Loucy (cell line): ENCODE measurements around the gene RND3.

ENCODE experiments used
- H2AFZ ChIP-seq: fragments of 200-600 bp; sonication (generic); 2 replicates; pipeline ENCODE4 v1.6.0; 2016; ENCODE audit warnings: antibody characterized with exemption, mild to moderate bottlenecking, low read length, moderate library complexity
- H3F3A ChIP-seq: fragments of 200-600 bp; 2 replicates; pipeline ENCODE4 v1.6.0; 2016; ENCODE audit warnings: antibody characterized with exemption, low read depth, mild to moderate bottlenecking
- H3K27me3 ChIP-seq: fragments of 200-600 bp; sonication (generic); 2 replicates; pipeline ENCODE4 v1.6.1; 2014; ENCODE audit warnings: low read length, mild to moderate bottlenecking; ENCODE audit not compliant: insufficient read depth, poor library complexity, severe bottlenecking
- H3K36me3 ChIP-seq: fragments of 200-600 bp; sonication (generic); 2 replicates; pipeline ENCODE4 v1.6.1; 2016; ENCODE audit warnings: low read length; ENCODE audit not compliant: insufficient read depth
- H3K4me1 ChIP-seq: fragments of 200-600 bp; sonication (generic); 2 replicates; pipeline ENCODE4 v1.5.1; 2014; ENCODE audit warnings: low read length, mild to moderate bottlenecking; ENCODE audit not compliant: insufficient read depth, poor library complexity, severe bottlenecking
- H3K4me2 ChIP-seq: fragments of 200-600 bp; sonication (generic); 2 replicates; pipeline ENCODE4 v1.6.0; 2014; ENCODE audit warnings: antibody characterized with exemption, low read length, low read depth, mild to moderate bottlenecking; ENCODE audit not compliant: poor library complexity, severe bottlenecking
- H3K4me3 ChIP-seq: fragments of 200-600 bp; sonication (generic); 2 replicates; pipeline ENCODE4 v1.5.1; 2014; ENCODE audit warnings: low read length, mild to moderate bottlenecking, mixed read lengths; ENCODE audit not compliant: poor library complexity, severe bottlenecking
- H3K79me2 ChIP-seq: fragments of 200-600 bp; sonication (generic); 2 replicates; pipeline ENCODE4 v1.6.1; 2014; ENCODE audit warnings: low read length; ENCODE audit not compliant: insufficient read depth
- H3K9ac ChIP-seq: fragments of 200-600 bp; sonication (generic); 2 replicates; pipeline ENCODE4 v1.6.0; 2014; ENCODE audit warnings: mild to moderate bottlenecking, low read depth, low read length, moderate library complexity; ENCODE audit not compliant: poor library complexity, severe bottlenecking
- H3K9me2 ChIP-seq: fragments of 200-600 bp; sonication (generic); replicated peaks from 2 replicates; pipeline ENCODE4 v1.6.1; 2016; ENCODE audit warnings: low read depth, low read length, mixed read lengths
- H3K9me3 ChIP-seq: fragments of 200-600 bp; sonication (generic); 2 replicates; pipeline ENCODE4 v1.6.1; 2014; ENCODE audit warnings: mild to moderate bottlenecking, antibody characterized with exemption, low read length, low read depth; ENCODE audit not compliant: insufficient read depth
- H4K20me1 ChIP-seq: fragments of 200-600 bp; sonication (generic); 2 replicates; pipeline ENCODE4 v1.6.0; 2014; ENCODE audit warnings: antibody characterized with exemption, low read length, mild to moderate bottlenecking; ENCODE audit not compliant: insufficient read depth, poor library complexity, severe bottlenecking
- EZH2phosphoT487 ChIP-seq: fragments of 200-600 bp; IDR thresholded peaks from 2 replicates; pipeline ENCODE4 v1.6.1; 2018; ENCODE audit warnings: antibody characterized with exemption, mild to moderate bottlenecking, moderate library complexity, borderline replicate concordance
- TF ChIP-seq, protein P1 (sequence below): fragments of 200-600 bp; sonication (generic); conservative IDR thresholded peaks from 2 replicates; pipeline ENCODE4 v1.5.1; 2014; ENCODE audit warnings: mild to moderate bottlenecking, antibody characterized with exemption, low read length

Gene RND3

DNA sequence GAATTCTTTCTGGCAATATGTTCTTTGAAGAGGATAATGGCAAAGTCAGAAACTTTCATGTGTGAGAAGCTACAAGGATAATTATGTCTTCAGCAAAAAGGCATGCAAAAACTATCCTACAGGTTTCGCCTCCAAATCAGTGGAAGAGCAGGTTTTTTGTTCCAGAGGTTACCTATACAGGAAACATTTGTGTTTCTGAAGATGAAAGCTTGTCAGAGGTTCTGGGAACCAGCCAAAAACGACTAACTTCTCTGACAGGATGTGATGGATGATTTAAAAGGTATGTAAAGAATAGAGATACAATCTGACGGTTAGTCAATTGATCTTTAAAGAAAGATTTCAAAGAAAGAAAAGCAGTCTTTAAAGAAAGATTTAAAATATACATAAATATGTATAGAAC lies 37.6 kb downstream of the RND3 start:
- peak overlapping the region; percentile 45 for H3K4me2 ChIP-seq
- no peaks in the 10 kb centered on the region for H3F3A ChIP-seq
- H3K4me1 ChIP-seq, result peaks cover 16% of the 10 kb centered on the region
- H3K9ac ChIP-seq, result no peak overlapping the region
- H3K27me3 ChIP-seq, result no peaks in the 10 kb centered on the region
- no peak overlapping the region for H3K4me3 ChIP-seq
- H4K20me1 ChIP-seq, result no peaks in the 10 kb centered on the region
- peak overlapping the region; percentile 31; the same call in 1 of the 2 replicates for H2AFZ ChIP-seq
- TF ChIP-seq EZH2phosphoT487, result no peak
- TF ChIP-seq, protein P1, sequence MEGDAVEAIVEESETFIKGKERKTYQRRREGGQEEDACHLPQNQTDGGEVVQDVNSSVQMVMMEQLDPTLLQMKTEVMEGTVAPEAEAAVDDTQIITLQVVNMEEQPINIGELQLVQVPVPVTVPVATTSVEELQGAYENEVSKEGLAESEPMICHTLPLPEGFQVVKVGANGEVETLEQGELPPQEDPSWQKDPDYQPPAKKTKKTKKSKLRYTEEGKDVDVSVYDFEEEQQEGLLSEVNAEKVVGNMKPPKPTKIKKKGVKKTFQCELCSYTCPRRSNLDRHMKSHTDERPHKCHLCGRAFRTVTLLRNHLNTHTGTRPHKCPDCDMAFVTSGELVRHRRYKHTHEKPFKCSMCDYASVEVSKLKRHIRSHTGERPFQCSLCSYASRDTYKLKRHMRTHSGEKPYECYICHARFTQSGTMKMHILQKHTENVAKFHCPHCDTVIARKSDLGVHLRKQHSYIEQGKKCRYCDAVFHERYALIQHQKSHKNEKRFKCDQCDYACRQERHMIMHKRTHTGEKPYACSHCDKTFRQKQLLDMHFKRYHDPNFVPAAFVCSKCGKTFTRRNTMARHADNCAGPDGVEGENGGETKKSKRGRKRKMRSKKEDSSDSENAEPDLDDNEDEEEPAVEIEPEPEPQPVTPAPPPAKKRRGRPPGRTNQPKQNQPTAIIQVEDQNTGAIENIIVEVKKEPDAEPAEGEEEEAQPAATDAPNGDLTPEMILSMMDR, result no peak
- H3K79me2 ChIP-seq, result no peaks in the 10 kb centered on the region
- no peaks in the 10 kb centered on the region for H3K9me2 ChIP-seq
- no peaks in the 10 kb centered on the region for H3K9me3 ChIP-seq
- H3K36me3 ChIP-seq, result no peaks in the 10 kb centered on the region

- Histone ChIP-seq H3K4me1 (peaks cover 8% of the 10 kb centered on the region), H3K27me3 (no peaks in the 10 kb centered on the region), H3K9me2 (no peaks in the 10 kb centered on the region), H3K9ac (no peak overlapping the region), H3K4me3 (no peak overlapping the region), H3F3A (no peaks in the 10 kb centered on the region), H3K4me2 (no peak overlapping the region), H2AFZ (no peak overlapping the region), H3K9me3 (no peaks in the 10 kb centered on the region), H3K79me2 (no peaks in the 10 kb centered on the region), H4K20me1 (no peaks in the 10 kb centered on the region), H3K36me3 (no peaks in the 10 kb centered on the region)
- TF ChIP-seq EZH2phosphoT487, result no peak
- TF ChIP-seq, protein P1, result no peak
Observed at GRCh38 chr2:150445398-150445797, 42.1 kb downstream of the RND3 start.

GRCh38 chr2:150442484-150442883 lies 45.0 kb downstream of the RND3 start:
- Histone ChIP-seq H3K4me3 (no peak overlapping the region), H3K79me2 (no peaks in the 10 kb centered on the region), H2AFZ (no peak overlapping the region), H3F3A (no peaks in the 10 kb centered on the region), H4K20me1 (no peaks in the 10 kb centered on the region), H3K9me3 (no peaks in the 10 kb centered on the region), H3K4me1 (no peaks in the 10 kb centered on the region), H3K4me2 (no peak overlapping the region), H3K9me2 (no peaks in the 10 kb centered on the region), H3K27me3 (no peaks in the 10 kb centered on the region), H3K9ac (no peak overlapping the region), H3K36me3 (no peaks in the 10 kb centered on the region)
- no peak for TF ChIP-seq EZH2phosphoT487
- TF ChIP-seq, protein P1, result no peak
